ENCODE data around the gene RNF19B. TPM values are rescaled to one million over a fixed set of nuclear protein-coding genes. Genes with fewer than 3 reads are reported as not detected.

RNF19B gene
- total RNA-seq, 2 donors from 2014 or later, result 10.2 to 10.3 TPM

GRCh38 chr1:32989160-32990050 is 24.8 kb upstream of the RNF19B start:
- no peaks in the 10 kb centered on the region for H3K27me3 ChIP-seq
- DNase-seq (ENCODE audit: low spot score), result peak; percentile 92
- H3K9me3 ChIP-seq, result no peaks in the 10 kb centered on the region
- TF ChIP-seq CTCF (IDR thresholded peaks at IDR 0.05), result no peak
- no peaks in the 10 kb centered on the region for H3K36me3 ChIP-seq
- peaks cover 0 to 57% of the 10 kb centered on the region in 2 donors for H3K4me1 ChIP-seq
- H3K27ac ChIP-seq, result peak overlapping the region; percentile 61 to 71
- no peak overlapping the region for H3K4me3 ChIP-seq

GRCh38 chr1:32988665-32989064 is 24.1 kb upstream of the RNF19B start:
- TF ChIP-seq CTCF (IDR thresholded peaks at IDR 0.05), result no peak
- no peak for DNase-seq (ENCODE audit: low spot score)
- no peaks in the 10 kb centered on the region for H3K9me3 ChIP-seq
- H3K36me3 ChIP-seq, result no peaks in the 10 kb centered on the region
- no peaks in the 10 kb centered on the region for H3K27me3 ChIP-seq
- no peak overlapping the region for H3K4me3 ChIP-seq
- H3K4me1 ChIP-seq, result peaks cover 0 to 49% of the 10 kb centered on the region in 2 donors
- peak overlapping the region; percentile 61 to 71 for H3K27ac ChIP-seq

- Histone ChIP-seq H3K4me1 (peaks cover 0 to 32% of the 10 kb centered on the region in 2 donors), H3K36me3 (no peaks in the 10 kb centered on the region), H3K27me3 (no peaks in the 10 kb centered on the region), H3K4me3 (no peak overlapping the region), H3K27ac (no peak overlapping the region), H3K9me3 (no peaks in the 10 kb centered on the region)
- TF ChIP-seq CTCF (IDR thresholded peaks at IDR 0.05), result no peak
- DNase-seq (ENCODE audit: low spot score), result no peak
These were observed 20.6 kb upstream of the RNF19B start for GRCh38 chr1:32985226-32985625.

- no peak for DNase-seq (ENCODE audit: low spot score)
- H3K27ac ChIP-seq, result no peak overlapping the region
- no peak for TF ChIP-seq CTCF (IDR thresholded peaks at IDR 0.05)
- no peaks in the 10 kb centered on the region for H3K36me3 ChIP-seq
- H3K4me1 ChIP-seq, result peaks cover 0 to 28% of the 10 kb centered on the region in 2 donors
- no peaks in the 10 kb centered on the region for H3K27me3 ChIP-seq
- H3K9me3 ChIP-seq, result no peaks in the 10 kb centered on the region
- H3K4me3 ChIP-seq, result no peak overlapping the region
These were observed 20.0 kb upstream of the RNF19B start for GRCh38 chr1:32984455-32985171.

- no peak overlapping the region for H3K4me3 ChIP-seq
- no peak for DNase-seq (ENCODE audit: low spot score)
- no peaks in the 10 kb centered on the region for H3K36me3 ChIP-seq
- H3K9me3 ChIP-seq, result no peaks in the 10 kb centered on the region
- no peaks in the 10 kb centered on the region for H3K27me3 ChIP-seq
- no peak overlapping the region for H3K27ac ChIP-seq
- peaks cover 0 to 22% of the 10 kb centered on the region in 2 donors for H3K4me1 ChIP-seq
- no peak for TF ChIP-seq CTCF (IDR thresholded peaks at IDR 0.05)
These were observed 19.5 kb upstream of the RNF19B start for GRCh38 chr1:32984090-32984454.

All from right atrium auricular region (tissue), 2 donors.